GM12878 (cell line): Measurements from ENCODE around the gene SET. TPM values are rescaled to one million over a fixed set of nuclear protein-coding genes. Genes with fewer than 3 reads are reported as not detected.
A peak's percentile ranks its signal among the peaks of the same experiment; 100 is the strongest.

ENCODE experiments used
- ATAC-seq: fragments of 200-7000 bp; cut with Tn5 transposase; 3 replicates; pipeline ENCODE4 v1.9.1; 2020; ENCODE audit warnings: mild to moderate bottlenecking, moderate library complexity
- BruUV-seq: library from RNA; stranded (reverse); fragments of 400-500 nt; replicated peaks from 2 replicates; lab custom pipeline; 2021; lab: Mats Ljungman, UMichigan
- CTCF ChIA-PET: fragments of 300-600 bp; sonication (Branson Sonifier 250); formaldehyde crosslinking; extraction: SDS; loops from one replicate; lab custom pipeline; 2021; ENCODE audit warnings: inconsistent platforms; lab: Yijun Ruan, JAX
- POLR2A ChIA-PET: fragments of 350-600 bp; formaldehyde crosslinking; extraction: SDS; loops from one replicate; lab custom pipeline; 2021; ENCODE audit warnings: inconsistent platforms; lab: Charles Lee
- RAD21 ChIA-PET: fragments of 300-600 bp; sonication (Branson Sonifier 250); formaldehyde crosslinking; loops from one replicate; lab custom pipeline; 2023; ENCODE audit warnings: antibody characterized with exemption; ENCODE audit not compliant: unreplicated experiment; lab: Charles Lee
- SMC1A ChIA-PET: fragments of 300-600 bp; sonication (Branson Sonifier 250); formaldehyde crosslinking; loops from one replicate; lab custom pipeline; 2023; ENCODE audit not compliant: unreplicated experiment, uncharacterized antibody; lab: Charles Lee
- DNase-seq: peaks from one replicate; pipeline ENCODE4 v3.0.0-alpha.2; 2011; ENCODE audit warnings: low read depth, low spot score
- FAIRE-seq: peaks from 3 replicates; lab custom pipeline; 2011; peaks lifted over from hg19 to GRCh38; lab: Jason Lieb, UNC
- H2AFZ ChIP-seq: 2 replicates; pipeline ENCODE4 v1.6.0; 2011; ENCODE audit warnings: low read depth, low read length, control low read depth; ENCODE audit not compliant: control insufficient read depth
- H3K27ac ChIP-seq: 2 replicates; pipeline ENCODE4 v1.5.1; 2011; ENCODE audit warnings: control low read depth; ENCODE audit not compliant: control insufficient read depth, insufficient read depth
- H3K27me3 ChIP-seq, 2 experiments: replicated peaks in 1 of 2; 2 replicates each; pipeline versions ENCODE4 v1.6.0 to v1.6.1; 2011; ENCODE audit warnings: low read length in 1 of 2; ENCODE audit not compliant: control insufficient read depth in 2 of 2, insufficient read depth in 2 of 2
- H3K36me3 ChIP-seq, 2 experiments: 2 replicates each; pipeline ENCODE4 v1.5.1; 2011; ENCODE audit warnings: low read length in 1 of 2; ENCODE audit not compliant: control insufficient read depth in 2 of 2, insufficient read depth in 2 of 2
- H3K4me1 ChIP-seq: 2 replicates; pipeline ENCODE4 v1.6.1; 2011; ENCODE audit warnings: mild to moderate bottlenecking, low read length, moderate library complexity, mixed read lengths; ENCODE audit not compliant: control insufficient read depth, insufficient read depth
- H3K4me2 ChIP-seq: 2 replicates; pipeline ENCODE4 v1.6.0; 2011; ENCODE audit warnings: control low read depth; ENCODE audit not compliant: control insufficient read depth, insufficient read depth
- H3K4me3 ChIP-seq: fragments of 200-600 bp; sonication (generic); 2 replicates; pipeline ENCODE4 v1.5.1; 2016
- H3K79me2 ChIP-seq: 2 replicates; pipeline ENCODE4 v1.6.0; 2011; ENCODE audit warnings: low read length; ENCODE audit not compliant: control insufficient read depth, insufficient read depth
- H3K9ac ChIP-seq: 2 replicates; pipeline ENCODE4 v1.8.0; 2011; ENCODE audit warnings: low read length, control low read depth, mixed read lengths; ENCODE audit not compliant: control insufficient read depth, insufficient read depth
- H3K9me3 ChIP-seq: replicated peaks from 3 replicates; pipeline ENCODE4 v1.5.1; 2011; ENCODE audit warnings: mild to moderate bottlenecking, low read length; ENCODE audit not compliant: control insufficient read depth, insufficient read depth
- H4K20me1 ChIP-seq: 2 replicates; pipeline ENCODE4 v1.6.0; 2011; ENCODE audit not compliant: control insufficient read depth, insufficient read depth
- KAT2A ChIP-seq: conservative IDR thresholded peaks from 2 replicates; pipeline ENCODE4 v1.6.1; 2011; ENCODE audit warnings: low read depth, low read length; ENCODE audit not compliant: control insufficient read depth
- LARP7 ChIP-seq: fragments of 450-650 bp; IDR thresholded peaks from 2 replicates; pipeline ENCODE4 v1.6.1; 2017; ENCODE audit warnings: mild to moderate bottlenecking
- MEF2B ChIP-seq: fragments of 450-650 bp; IDR thresholded peaks from 2 replicates; pipeline ENCODE4 v1.6.1; 2018; ENCODE audit warnings: mild to moderate bottlenecking, moderate library complexity; ENCODE audit not compliant: partially characterized antibody, poor library complexity, severe bottlenecking
- PAX5 ChIP-seq: IDR thresholded peaks from 2 replicates; pipeline ENCODE4 v1.6.1; 2011; ENCODE audit warnings: low read depth, low read length, borderline replicate concordance
- POLR2A ChIP-seq: IDR thresholded peaks from 2 replicates; pipeline ENCODE4 v1.6.1; 2011; ENCODE audit warnings: low read depth, mild to moderate bottlenecking, low read length
- RUNX3 ChIP-seq: IDR thresholded peaks from 2 replicates; pipeline ENCODE4 v1.6.1; 2012; ENCODE audit warnings: low read length, inconsistent platforms
- SREBF1 ChIP-seq: IDR thresholded peaks from 2 replicates; pipeline ENCODE4 v1.6.1; 2012; ENCODE audit warnings: mild to moderate bottlenecking, low read length
- TCF3 ChIP-seq: IDR thresholded peaks from 2 replicates; pipeline ENCODE4 v1.6.1; 2012; ENCODE audit warnings: low read depth, mild to moderate bottlenecking, low read length, borderline replicate concordance; ENCODE audit not compliant: insufficient read depth
- ZNF207 ChIP-seq: fragments of 450-650 bp; IDR thresholded peaks from 2 replicates; pipeline ENCODE4 v1.6.1; 2014; ENCODE audit warnings: antibody characterized with exemption, mild to moderate bottlenecking, borderline replicate concordance
- WGBS: methylation state at CpG from one replicate; pipeline ENCODE4 v1.1.6; 2016; ENCODE audit warnings: low lambda C conversion rate; ENCODE audit not compliant: insufficient replicate concordance, insufficient coverage; ENCODE audit errors: missing lambda C conversion rate; 5-methylcytosine and 5-hydroxymethylcytosine counted together
- in situ Hi-C: fragments of 300-500 bp; cut with MboI; formaldehyde crosslinking; loops from 9 replicates; pipeline ENCODE4 v1.14.3; 2018; ENCODE audit warnings: mixed read lengths
- intact Hi-C: fragments of 100-400 bp; cut with micrococcal nuclease; formaldehyde crosslinking; loops from one replicate; pipeline ENCODE4 v1.14.2; 2022; ENCODE audit not compliant: unreplicated experiment
- polyA plus RNA-seq, 11 experiments: library from polyadenylated mRNA; depleted of rRNA in 4 of 11; unstranded in 6 of 11; stranded (reverse) in 5 of 11; fragments of >200 nt; fragmentation: Nextera tagmentation in 4 of 11; fragmentation: Illumina TruSeq in 1 of 11; extraction: Ambion mirVana in 4 of 11; extraction: Trizol in 1 of 11; gene quantifications; 1 replicate in 1 of 11; 2 replicates in 10 of 11; pipeline versions ENCODE4 v1.2.1 to v1.2.3, GENCODE V29; 2011 to 2016; ENCODE audit warnings: inconsistent platforms in 2 of 11, missing spikeins in 2 of 11, low read depth in 1 of 11
- total RNA-seq, 4 experiments: library from RNA; depleted of rRNA in 3 of 4; stranded (reverse); fragments of >200 nt in 3 of 4; fragmentation: Illumina TruSeq in 1 of 4; extraction: Trizol in 1 of 4; gene quantifications; 2 replicates each; pipeline versions ENCODE4 v1.2.1 to v1.2.3, GENCODE V29; 2013 to 2021
- TF ChIP-seq, protein P1 (sequence below): fragments of 450-650 bp; formaldehyde crosslinking; IDR thresholded peaks from 2 replicates; pipeline ENCODE4 v1.4.0; 2020; ENCODE audit warnings: mild to moderate bottlenecking, moderate library complexity

The SET gene
- total and polyA plus RNA-seq, 10 of the 15 experiments (the other 5 are each of a cell fraction or from before 2014, with no cell fraction given): 284 to 706 (median 445) TPM

DNA sequence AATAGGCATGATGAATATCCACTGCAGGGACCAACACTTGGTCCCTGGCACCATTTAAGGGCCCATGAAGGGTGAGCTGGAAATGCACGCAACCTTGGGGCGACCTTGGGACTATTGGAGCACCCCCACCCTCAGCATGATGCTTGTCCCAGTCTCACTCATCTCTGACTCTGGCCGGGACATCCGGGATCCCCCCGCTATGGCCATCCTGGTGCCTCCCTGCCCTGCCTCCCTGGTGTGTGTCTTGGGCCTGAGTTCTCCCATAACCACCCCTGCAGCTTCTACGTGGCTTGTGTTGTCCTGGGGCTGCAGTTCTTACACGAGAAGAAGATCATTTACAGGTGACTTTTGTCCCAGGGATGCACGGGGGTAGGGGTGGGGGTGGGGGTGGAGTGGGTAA, 29.0 kb downstream of the SET start:
- SMC1A ChIA-PET: no interaction called here
- Histone ChIP-seq H3K4me3 (no peak overlapping the region), H3K9me3 (no peaks in the 10 kb centered on the region), H3K9ac (no peak overlapping the region), H3K27ac (no peak overlapping the region), H4K20me1 (no peaks in the 10 kb centered on the region), H3K27me3 (no peaks in the 10 kb centered on the region), H2AFZ (no peak overlapping the region), H3K4me1 (no peaks in the 10 kb centered on the region), H3K36me3 (peaks cover 0 to 4% of the 10 kb centered on the region in 2 experiments; a peak in 2 of 4 replicates), H3K79me2 (peaks cover 6% of the 10 kb centered on the region), H3K4me2 (no peak overlapping the region)
- RAD21 ChIA-PET: no interaction called here
- FAIRE-seq (no peak), ATAC-seq (no peak), DNase-seq (no peak)
- CTCF ChIA-PET: interaction anchor here (0.8 kb wide), 1 partner anchor 100 kb away, joined by 3 read pairs; the partner anchor contains the start of gene ENDOG
- in situ Hi-C loops: no loop called here
- no peak for TF ChIP-seq MEF2B
- TF ChIP-seq POLR2A: peak; percentile 35; the same call in 1 of the 2 replicates
- intact Hi-C loops: no loop called here
- BruUV-seq: no TSS peak
- POLR2A ChIA-PET: no interaction called here
- 57% methylated on average over 8 of the region's 8 CpGs for WGBS

DNA sequence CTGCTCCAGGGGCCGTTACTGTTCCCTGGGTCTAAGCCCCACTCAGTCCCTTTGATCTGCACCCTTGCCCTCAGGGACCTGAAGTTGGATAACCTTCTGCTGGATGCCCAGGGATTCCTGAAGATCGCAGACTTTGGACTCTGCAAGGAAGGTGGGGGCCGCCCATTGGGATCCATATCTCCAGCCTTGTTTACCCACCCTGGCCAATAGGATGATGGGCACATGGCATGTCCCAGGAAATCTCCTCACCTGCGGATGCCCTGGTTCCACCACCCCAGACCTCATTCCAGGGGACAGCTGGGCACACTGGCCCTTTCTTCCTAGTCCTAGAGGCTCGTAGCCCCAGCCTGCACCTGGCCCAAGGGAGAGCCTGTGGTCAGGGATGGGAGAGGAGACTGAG, 29.5 kb downstream of the SET start:
- H3K4me2 ChIP-seq: no peak overlapping the region
- intact Hi-C loops: no loop called here
- in situ Hi-C loops: no loop called here
- no peaks in the 10 kb centered on the region for H4K20me1 ChIP-seq
- H3K27me3 ChIP-seq: no peaks in the 10 kb centered on the region
- TF ChIP-seq LARP7 (no peak), KAT2A (no peak), ZNF207 (no peak), TCF3 (no peak), SREBF1 (no peak), PAX5 (no peak), RUNX3 (no peak)
- TF ChIP-seq, protein P1, sequence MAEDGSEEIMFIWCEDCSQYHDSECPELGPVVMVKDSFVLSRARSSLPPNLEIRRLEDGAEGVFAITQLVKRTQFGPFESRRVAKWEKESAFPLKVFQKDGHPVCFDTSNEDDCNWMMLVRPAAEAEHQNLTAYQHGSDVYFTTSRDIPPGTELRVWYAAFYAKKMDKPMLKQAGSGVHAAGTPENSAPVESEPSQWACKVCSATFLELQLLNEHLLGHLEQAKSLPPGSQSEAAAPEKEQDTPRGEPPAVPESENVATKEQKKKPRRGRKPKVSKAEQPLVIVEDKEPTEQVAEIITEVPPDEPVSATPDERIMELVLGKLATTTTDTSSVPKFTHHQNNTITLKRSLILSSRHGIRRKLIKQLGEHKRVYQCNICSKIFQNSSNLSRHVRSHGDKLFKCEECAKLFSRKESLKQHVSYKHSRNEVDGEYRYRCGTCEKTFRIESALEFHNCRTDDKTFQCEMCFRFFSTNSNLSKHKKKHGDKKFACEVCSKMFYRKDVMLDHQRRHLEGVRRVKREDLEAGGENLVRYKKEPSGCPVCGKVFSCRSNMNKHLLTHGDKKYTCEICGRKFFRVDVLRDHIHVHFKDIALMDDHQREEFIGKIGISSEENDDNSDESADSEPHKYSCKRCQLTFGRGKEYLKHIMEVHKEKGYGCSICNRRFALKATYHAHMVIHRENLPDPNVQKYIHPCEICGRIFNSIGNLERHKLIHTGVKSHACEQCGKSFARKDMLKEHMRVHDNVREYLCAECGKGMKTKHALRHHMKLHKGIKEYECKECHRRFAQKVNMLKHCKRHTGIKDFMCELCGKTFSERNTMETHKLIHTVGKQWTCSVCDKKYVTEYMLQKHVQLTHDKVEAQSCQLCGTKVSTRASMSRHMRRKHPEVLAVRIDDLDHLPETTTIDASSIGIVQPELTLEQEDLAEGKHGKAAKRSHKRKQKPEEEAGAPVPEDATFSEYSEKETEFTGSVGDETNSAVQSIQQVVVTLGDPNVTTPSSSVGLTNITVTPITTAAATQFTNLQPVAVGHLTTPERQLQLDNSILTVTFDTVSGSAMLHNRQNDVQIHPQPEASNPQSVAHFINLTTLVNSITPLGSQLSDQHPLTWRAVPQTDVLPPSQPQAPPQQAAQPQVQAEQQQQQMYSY (CRISPR knock-in tag): no peak
- TF ChIP-seq, all 136 proteins: peak for 0
- CTCF ChIA-PET: interaction anchor here (0.6 to 0.8 kb wide), 2 partner anchors 58 to 100 kb away, joined by 3 read pairs; partner anchors contain the start of gene ENDOG
- POLR2A ChIA-PET: no interaction called here
- SMC1A ChIA-PET: no interaction called here
- Histone ChIP-seq H3K9me3 (no peaks in the 10 kb centered on the region), H3K27ac (no peak overlapping the region), H3K4me3 (no peak overlapping the region), H2AFZ (no peak overlapping the region), H3K79me2 (peaks cover 10% of the 10 kb centered on the region), H3K4me1 (no peaks in the 10 kb centered on the region), H3K9ac (no peak overlapping the region), H3K36me3 (peaks cover 0 to 4% of the 10 kb centered on the region in 2 experiments; a peak in 2 of 4 replicates)
- DNase-seq: no peak
- ATAC-seq: no peak
- RAD21 ChIA-PET: no interaction called here
- BruUV-seq: no TSS peak
- WGBS: 73% methylated on average over 5 of the region's 5 CpGs
- FAIRE-seq: no peak
